Lower leg skin (tissue), 4 donors: Measurements from ENCODE around the gene ZNF557. TPM values are rescaled to one million over a fixed set of nuclear protein-coding genes. Genes with fewer than 3 reads are reported as not detected.

ENCODE experiments used
- DNase-seq, 2 donors: peaks; one replicate each; pipeline ENCODE4 v3.0.0-alpha.2; 2019; ENCODE audit warnings: low spot score in 2 of 2
- H3K4me3 ChIP-seq: fragments of 200-600 bp; sonication (generic); 2 replicates; pipeline ENCODE4 v1.5.1; 2017; ENCODE audit warnings: mild to moderate bottlenecking, low read depth; ENCODE audit not compliant: poor library complexity, severe bottlenecking
- POLR2A ChIP-seq, 2 donors: fragments of 450-650 bp; IDR thresholded peaks; one replicate each; pipeline ENCODE4 v1.6.1; 2016 to 2017; ENCODE audit warnings: antibody characterized with exemption in 2 of 2, mild to moderate bottlenecking in 1 of 2, moderate library complexity in 1 of 2
- WGBS, 2 donors: methylation state at CpG; one replicate each; pipeline ENCODE4 v1.1.5; 2018; 5-methylcytosine and 5-hydroxymethylcytosine counted together
- intact Hi-C: fragments of 100-400 bp; cut with DNase I; formaldehyde crosslinking; loops from one replicate; pipeline ENCODE4 v1.15.0; 2023; ENCODE audit warnings: low total_unique reads
- total RNA-seq, 4 donors: library from RNA; depleted of rRNA; stranded (reverse); fragments of >200 nt; gene quantifications; one replicate each; pipeline ENCODE4 v1.1.0, GENCODE V29; 2016
- TF ChIP-seq, protein P1 (sequence below), 3 donors: fragments of 450-650 bp; IDR thresholded peaks; one replicate each; pipeline ENCODE4 v1.5.1; 2016; ENCODE audit warnings: antibody characterized with exemption in 3 of 3, mild to moderate bottlenecking in 3 of 3, moderate library complexity in 2 of 3

ZNF557 gene
- total RNA-seq, 4 donors from 2014 or later = 7.0 to 11.3 (median 9.4) TPM

DNA sequence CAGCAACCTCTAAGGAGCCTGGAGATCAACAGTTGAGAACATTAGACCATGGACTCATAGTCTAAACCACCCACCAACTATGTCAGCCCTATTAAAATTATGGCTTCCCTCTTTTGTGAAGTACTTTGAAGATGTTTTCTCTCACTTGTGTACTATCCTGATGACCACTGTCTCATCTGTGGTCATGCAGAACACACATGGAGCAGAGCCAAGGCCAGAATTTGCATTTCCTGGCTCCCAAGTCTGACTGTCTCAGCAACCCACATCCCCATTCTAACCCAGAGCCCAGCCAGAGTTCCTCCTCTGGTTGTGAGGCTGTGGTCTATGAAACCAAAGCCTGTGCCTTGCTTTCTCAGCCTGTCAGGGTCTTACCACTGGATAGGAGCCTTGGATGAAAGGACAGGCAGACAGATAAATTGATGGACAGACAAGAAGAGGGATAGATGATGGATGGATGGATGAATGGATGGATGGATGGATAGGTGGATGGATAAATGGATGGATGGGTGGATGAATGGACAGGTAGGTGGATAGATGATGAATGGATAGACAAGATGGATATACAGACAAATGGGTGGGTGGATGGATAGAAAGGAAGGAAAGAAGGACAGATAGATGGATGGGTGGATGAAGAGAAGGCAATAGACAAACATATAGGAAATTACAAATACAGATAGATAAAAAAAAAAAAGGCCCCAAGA lies 35.4 kb downstream of the ZNF557 start:
- intact Hi-C loops = loop anchor here (5.0 kb wide), 1 partner anchor 232 kb away; no protein-coding TSS in a partner anchor
- no peak for TF ChIP-seq POLR2A (IDR thresholded peaks at IDR 0.05)
- TF ChIP-seq, protein P1, sequence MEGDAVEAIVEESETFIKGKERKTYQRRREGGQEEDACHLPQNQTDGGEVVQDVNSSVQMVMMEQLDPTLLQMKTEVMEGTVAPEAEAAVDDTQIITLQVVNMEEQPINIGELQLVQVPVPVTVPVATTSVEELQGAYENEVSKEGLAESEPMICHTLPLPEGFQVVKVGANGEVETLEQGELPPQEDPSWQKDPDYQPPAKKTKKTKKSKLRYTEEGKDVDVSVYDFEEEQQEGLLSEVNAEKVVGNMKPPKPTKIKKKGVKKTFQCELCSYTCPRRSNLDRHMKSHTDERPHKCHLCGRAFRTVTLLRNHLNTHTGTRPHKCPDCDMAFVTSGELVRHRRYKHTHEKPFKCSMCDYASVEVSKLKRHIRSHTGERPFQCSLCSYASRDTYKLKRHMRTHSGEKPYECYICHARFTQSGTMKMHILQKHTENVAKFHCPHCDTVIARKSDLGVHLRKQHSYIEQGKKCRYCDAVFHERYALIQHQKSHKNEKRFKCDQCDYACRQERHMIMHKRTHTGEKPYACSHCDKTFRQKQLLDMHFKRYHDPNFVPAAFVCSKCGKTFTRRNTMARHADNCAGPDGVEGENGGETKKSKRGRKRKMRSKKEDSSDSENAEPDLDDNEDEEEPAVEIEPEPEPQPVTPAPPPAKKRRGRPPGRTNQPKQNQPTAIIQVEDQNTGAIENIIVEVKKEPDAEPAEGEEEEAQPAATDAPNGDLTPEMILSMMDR (IDR thresholded peaks at IDR 0.05) = no peak
- no peak overlapping the region for H3K4me3 ChIP-seq

DNA sequence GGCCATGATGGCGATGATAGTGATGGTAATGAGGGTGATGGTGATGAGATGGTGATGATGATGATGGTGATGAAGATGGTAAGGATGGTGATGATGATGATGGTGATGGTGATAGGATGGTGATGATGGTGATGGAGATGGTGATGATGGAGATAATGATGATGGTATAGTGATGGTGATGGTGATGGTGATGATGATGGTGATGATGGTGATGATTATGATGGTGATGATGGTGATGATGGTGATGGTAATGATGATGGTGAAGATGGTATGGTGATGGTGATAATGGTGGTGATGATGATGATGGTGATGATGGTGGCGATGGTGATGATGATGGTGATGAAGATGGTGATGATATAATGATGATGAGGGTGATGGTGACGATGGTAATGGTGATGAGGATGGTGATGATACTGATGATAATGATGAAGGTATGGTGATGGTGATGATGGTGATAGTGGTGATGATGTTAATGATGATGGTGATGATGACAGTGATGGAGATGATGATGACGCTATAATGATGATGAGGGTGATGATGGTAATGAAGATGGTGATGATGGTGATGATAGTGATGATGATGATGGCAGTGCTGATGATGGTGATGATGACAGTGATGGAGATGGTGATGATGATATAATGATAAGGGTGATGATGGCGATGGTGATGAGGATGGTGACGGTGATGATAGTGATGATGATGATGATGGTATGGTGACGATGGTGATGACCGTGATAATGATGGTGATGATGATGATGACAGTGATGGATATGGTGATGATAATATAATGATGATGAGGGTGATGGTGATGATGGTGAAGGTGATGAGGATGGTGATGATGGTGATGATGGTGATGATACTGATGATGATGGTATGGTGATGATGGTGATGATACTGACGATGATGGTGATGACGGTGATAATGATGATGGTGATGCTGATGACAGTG lies 37.5 kb downstream of the ZNF557 start:
- intact Hi-C loops = no loop called here
- H3K4me3 ChIP-seq = no peak overlapping the region
- 83% methylated on average over 10 of the region's 10 CpGs for WGBS, 2 donors
- no peak for DNase-seq
- no peak for TF ChIP-seq POLR2A (IDR thresholded peaks at IDR 0.05)
- TF ChIP-seq, protein P1 (IDR thresholded peaks at IDR 0.05) = no peak

More for the DNA sequence above, 35.4 kb downstream of the ZNF557 start:
- DNase-seq = no peak

DNA sequence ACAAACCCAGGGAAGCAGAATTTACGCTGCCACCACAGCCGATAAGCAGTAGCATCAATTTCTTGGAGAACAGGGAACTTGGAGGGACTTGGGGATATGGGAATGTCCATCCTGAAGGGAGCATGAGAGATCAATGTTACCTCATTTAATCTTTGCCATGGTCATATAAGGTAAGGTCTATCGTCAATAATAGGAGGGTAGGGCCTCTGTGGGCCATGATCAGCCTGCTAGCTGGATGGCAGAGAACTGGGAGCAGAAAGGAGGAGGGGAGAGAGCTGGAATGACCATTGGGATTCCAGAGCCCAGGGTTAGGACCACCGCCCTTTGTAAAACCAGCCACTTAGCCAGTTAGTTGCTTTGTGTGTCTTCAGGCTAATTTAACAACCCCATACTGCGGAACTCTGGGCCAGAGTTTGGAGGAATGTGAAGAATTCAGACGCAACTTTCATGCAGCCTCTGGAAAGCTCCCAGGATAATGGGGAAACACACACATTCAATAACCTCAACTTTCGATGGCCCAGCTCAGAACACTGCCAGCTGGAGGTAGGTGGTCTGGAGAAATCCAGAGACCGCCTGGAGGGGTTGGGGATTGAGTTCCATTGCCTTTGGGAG lies 40.3 kb downstream of the ZNF557 start:
- no peak for DNase-seq
- TF ChIP-seq, protein P1 (IDR thresholded peaks at IDR 0.05) = no peak
- TF ChIP-seq POLR2A (IDR thresholded peaks at IDR 0.05) = no peak
- H3K4me3 ChIP-seq = no peak overlapping the region
- intact Hi-C loops = loop anchor here (10.0 kb wide), 1 partner anchor 955 kb away; no protein-coding TSS in a partner anchor
- 51 to 54% methylated on average over 8 of the region's 8 CpGs for WGBS, 2 donors

DNA sequence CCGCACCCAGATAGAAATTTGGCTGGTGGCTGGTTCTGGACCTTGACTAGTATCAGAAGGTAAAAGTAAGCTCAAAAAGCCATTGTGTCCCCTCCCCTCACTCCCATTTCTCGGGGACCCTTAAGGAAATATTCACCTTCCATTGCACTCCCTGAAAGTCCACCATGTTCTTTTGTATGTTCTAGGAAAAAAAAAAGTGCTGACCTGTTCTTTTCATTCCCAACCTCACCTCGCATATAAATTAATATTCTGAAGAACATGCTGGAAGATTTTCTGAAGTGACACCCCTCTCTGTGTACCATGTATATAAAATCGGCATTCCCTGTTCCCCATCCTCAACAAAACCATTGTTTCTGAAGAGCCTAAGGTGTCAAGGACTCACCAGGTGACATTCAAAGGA lies 43.2 kb downstream of the ZNF557 start:
- H3K4me3 ChIP-seq = no peak overlapping the region
- 89 to 91% methylated on average over 4 of the region's 4 CpGs for WGBS, 2 donors
- TF ChIP-seq POLR2A (IDR thresholded peaks at IDR 0.05) = no peak
- intact Hi-C loops = loop anchor here (10.0 kb wide), 1 partner anchor 958 kb away; no protein-coding TSS in a partner anchor
- DNase-seq = no peak

DNA sequence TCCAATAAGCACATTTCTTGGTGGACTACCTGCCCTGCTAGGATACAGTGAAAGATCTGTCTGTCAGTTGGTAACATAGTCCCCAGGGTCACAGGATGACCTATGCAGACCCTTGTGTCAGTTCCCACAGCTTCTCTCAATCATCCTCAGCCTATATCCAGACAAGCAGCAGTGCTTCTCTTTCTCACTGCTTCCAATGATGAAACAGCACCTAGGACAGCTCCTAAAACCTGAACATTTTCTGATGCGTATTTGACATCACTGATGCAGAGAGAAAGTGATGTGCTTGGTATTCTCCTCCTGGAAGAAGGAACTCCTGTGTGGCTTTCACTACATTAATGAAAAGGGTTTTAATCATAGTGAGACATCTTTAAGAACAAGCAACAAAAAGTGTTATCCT lies 43.7 kb downstream of the ZNF557 start:
- intact Hi-C loops = loop anchor here (10.0 kb wide), 1 partner anchor 958 kb away; no protein-coding TSS in a partner anchor
- WGBS, 2 donors = 93 to 95% methylated on average over 1 of the region's 1 CpG
- no peak for TF ChIP-seq POLR2A (IDR thresholded peaks at IDR 0.05)
- DNase-seq = no peak
- no peak overlapping the region for H3K4me3 ChIP-seq

DNA sequence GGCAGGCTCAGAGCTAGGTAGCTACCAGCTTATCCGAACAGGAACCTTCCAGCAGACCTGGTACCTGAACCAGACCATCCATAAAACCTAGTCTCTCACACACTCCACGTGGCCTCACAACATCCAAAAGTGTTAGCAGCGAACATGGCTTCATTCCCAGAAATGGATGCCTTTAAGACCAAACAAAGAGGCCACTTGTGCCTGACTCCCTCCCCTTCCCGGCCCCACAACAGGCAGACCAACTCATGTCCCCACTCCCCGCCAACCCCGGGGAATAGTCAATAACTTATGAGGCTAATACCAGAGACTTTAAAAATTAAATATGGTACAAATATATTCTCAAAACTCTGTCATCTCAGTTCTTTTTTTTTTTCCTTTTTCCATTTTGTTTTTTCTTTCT lies 46.2 kb downstream of the ZNF557 start:
- no peak for DNase-seq
- H3K4me3 ChIP-seq = no peak overlapping the region
- 81 to 86% methylated on average over 6 of the region's 6 CpGs for WGBS, 2 donors
- intact Hi-C loops = loop anchor here (10.0 kb wide), 1 partner anchor 961 kb away; no protein-coding TSS in a partner anchor
- TF ChIP-seq, protein P1 (IDR thresholded peaks at IDR 0.05) = no peak
- TF ChIP-seq POLR2A (IDR thresholded peaks at IDR 0.05) = no peak
